ENCODE data around the gene CA5A.

CA5A gene

DNA sequence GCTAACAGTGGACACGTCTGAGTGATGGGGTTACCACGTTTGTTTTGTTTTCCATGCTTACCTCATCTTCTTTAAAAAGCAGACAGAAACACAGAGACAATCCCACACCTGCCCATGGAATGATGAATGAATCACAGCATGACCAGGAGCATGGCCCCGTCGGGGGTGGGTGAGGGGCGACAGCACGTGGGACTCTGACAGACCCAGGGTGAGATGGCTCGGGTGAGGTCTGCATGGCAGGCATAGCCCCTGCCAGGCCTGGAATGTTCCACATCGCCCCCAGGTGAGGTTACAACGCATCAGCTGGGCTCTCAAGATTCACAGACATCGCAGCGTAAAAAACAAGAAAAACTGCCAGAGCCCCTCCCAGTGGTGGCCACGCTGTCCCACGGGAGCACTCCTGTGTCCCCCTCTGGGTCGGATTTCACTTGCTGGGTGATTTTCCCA, 85.2 kb downstream of the CA5A start:
- DNase-seq (ENCODE audit: low read depth, low spot score): peak; percentile 57

DNA sequence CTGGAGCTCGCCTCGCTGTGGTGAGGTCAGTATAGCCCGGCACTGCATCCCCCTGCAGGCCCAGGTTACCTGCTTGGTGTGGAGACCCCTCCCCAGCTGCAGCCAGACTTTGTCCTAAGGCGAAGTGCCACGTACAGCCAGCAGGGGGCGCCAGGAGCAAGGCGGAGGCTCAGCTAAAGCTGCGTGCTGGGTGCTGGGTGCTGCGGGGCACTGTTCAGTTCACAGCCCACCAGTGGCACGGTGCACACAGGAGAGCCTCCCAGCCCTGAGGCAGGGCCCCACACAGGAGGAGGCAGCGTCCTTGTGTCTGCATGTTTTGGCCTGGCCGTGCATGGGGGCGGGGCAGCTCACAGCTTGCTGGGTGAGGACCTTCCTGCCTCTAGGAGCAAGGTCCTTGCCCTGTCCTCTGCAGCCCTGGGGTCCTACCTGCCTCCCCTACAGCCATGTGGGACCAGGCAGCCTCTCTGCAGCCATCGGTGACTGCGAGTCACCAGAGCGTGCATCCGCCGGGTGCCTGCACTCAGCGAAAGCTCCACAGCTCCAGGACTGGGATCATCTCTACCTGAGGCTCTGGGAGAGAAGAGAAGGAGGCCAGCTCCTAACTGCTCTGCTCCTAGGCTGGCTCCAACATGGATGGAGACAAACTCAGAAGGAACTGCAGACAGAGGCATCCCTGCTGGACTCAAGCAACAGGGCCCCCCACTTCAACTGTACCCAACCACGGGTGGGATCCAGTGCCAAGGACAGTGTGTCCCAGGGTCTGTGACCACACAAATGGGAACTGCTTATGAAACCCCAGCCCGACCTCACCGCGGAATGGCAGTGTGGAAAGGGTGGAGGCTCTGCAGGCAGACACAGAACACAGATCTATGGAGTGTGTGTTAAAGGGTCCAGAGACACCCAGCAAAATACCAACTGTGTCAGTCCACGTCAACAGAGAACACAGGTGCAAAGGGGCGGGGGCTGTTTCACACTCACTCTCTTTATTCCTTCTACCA, 86.0 kb downstream of the CA5A start:
- peak; percentile 90 for DNase-seq (ENCODE audit: low read depth, low spot score)

DNA sequence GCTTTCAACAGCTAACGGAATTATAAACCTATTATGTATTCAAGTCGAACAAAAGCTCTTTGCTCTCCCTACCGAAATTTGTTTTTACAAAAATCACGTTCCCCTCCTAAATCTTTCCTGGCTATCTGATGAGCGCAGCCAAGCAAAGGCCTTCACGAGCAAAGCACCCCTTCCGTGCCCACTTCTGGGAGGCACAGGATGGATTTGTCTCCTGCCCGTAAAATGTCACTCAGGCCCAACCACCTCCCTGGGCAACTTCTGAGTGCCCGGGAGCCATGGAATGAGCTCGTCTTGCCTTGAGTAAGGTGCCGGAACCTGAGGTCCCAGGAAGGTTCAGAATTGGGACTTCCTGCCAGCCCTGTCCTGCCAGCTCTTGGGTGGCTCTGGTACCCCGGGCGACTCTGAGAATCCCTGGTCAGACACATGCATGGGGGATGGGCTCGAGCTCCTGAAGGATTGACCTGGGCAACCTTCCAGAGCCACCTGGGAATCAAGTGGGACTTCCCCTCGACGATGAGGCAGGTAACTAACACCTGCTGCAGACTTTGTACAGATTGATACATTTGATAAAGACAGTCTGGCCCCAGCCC, 86.8 kb downstream of the CA5A start:
- DNase-seq (ENCODE audit: low read depth, low spot score): no peak

DNA sequence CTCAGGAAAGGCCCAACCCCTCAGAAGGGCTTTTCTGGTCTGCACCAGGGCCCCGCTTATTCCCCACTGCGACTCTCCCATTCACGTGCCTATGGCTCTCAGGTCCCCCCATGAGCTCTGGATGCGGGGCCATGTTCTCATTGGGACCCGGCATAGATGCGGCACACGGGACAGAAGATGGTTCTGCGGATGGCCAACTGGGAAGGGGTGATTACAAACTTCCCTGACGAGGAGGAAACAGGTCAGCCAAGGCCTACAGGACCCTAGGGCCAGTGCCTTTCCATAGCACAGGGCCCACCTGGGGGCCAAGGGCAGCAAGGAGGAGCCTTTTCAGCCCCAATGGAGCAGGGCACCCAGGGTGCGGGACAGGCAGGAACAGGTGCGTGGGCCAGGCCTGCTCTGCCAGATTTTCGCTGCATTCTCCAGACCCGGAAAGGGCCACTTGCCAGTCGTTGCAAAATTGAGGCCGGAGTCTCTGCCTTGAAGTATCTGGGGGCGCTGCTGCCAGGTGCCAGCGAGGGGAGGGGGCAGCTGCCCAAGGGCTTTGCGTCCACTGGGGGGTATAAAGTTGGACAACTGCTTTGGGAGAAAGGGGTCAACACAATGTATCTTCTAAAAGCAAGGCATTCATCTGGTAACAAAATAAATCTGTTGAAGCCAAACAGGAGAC, 87.5 kb downstream of the CA5A start:
- DNase-seq (ENCODE audit: low read depth, low spot score): no peak

DNA sequence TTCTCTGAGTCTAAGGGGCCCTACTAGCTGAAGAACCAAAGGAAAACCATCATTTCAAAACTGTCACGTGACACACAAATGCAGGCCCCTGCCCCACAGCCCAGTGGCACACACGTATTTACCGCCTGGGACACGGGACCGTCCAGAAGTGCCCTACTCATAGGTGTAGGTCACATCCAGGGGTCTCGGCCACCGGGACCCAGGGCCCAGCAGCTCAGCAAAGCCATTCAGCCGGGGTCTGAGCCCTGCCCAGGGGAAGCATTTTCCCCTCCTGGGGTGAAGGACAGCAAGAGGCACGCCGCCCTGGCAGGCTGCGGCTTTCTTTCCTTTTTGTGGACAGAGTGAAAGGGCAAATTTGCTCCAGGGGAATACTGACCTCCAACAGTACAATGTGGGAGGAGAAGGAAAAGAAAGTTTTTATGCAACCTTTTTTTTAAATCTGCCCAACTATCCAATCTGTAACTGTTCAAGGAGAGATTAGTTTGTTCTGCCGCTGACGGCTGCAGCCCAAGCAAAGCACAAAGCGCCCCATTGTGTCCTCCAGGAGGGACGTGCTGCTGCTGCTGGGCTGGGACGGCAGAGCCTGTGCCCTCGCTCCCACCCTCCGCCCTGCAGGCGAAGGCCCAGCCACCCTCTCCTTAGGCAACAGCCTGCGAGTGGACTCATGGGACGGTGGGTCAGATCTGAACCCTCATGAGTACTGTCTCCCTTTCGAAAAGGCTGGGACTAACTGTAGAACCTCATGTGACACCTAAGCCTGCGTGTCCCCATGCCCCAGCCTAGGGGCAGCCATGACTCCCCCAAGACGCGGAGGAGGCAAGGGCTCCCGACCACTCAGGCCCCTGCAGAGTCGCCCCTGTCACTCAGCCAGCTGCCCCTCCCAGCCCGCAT, 88.3 kb downstream of the CA5A start:
- no peak for DNase-seq (ENCODE audit: low read depth, low spot score)

DNA sequence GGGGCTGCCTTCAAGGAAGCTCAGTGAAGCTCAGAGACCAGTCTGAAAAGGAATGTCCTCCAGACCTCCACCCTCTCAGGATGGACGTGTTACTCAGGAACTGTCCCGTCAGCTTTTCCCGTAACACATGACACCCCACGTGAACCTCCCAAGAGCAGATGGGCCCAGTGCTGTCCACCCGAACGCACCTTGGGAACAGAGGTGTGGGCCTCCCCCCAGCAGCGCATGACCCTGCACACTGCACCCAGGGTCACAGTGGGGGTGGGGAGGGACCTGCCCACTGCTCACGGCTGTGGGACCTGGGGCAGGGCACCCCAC, 88.9 kb downstream of the CA5A start:
- DNase-seq (ENCODE audit: low read depth, low spot score): no peak

DNA sequence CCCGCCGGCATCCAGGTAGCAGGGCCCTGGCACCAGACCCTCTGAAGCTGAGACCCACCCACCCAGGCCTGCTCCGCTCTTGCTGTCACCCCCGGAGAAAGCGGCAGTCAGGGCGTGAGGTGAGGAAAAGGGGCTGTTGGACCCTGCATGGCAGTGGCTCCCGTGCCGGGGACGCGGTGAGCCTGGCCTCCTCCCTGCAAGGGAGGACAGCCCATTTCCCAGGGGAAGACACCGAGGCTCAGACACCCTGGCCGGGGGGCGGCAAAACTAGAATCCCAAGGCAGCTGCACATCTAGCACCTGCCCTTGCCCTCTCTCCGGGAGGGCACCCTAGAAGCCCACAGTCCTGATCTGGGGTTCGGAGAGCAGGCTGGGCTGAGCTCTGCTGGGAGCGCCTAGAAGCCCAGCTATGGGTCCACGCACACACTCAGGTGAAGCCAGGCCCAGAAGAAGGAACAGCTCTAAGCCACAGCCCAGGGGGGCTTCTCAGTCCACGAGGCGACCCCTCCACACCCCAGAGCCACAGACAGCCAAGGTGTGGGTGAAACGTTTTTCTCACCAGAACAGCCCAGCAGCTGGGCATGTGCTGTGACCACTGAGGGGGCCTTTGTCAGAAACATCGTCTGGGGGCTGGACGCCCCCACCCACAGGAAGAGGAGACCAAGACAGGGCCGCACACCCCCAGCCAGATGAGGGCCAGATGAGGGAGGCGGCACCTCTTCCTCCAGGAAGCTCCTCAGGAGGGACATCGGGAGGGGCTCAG, 89.4 kb downstream of the CA5A start:
- DNase-seq (ENCODE audit: low read depth, low spot score): no peak

DNA sequence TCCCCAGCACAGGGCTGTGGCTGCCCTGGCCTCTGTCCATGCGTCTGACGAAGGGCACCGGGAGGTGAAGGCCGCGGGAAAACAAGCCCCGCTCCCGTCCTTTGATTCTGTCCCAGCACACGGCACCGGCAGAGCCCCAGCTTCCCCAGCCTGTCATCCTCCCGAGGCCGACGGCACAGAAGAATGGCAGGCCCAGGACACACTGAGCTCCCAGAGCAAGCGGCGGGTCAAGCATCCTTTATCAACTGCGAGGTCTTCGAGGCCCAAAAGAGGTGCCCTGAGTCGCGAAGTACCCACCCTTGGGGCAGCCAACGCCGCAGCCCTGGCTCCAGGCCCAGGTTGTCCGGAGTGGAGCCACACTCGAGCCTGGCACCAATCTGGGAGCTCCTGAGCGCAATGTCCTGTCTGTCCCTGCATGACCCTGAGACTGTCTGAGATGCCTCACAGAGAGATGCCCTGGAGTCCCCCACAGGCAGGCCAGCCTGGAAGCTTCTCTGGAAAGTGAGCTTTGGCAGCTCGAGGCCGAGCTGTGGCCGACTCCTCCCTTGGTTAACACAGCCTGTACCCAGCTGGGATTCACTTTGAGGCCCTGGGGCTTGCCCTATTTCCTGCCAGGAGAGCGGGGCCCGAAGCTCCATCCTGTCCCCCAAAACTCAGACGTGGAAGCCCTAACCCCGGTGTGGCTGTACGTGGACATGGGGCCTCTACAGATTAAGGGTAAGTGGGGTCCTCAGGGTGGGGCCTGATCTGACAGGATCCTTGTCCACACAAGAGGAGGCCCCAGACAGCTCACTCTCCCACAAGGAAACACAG, 90.3 kb downstream of the CA5A start:
- DNase-seq (ENCODE audit: low read depth, low spot score): no peak

DNA sequence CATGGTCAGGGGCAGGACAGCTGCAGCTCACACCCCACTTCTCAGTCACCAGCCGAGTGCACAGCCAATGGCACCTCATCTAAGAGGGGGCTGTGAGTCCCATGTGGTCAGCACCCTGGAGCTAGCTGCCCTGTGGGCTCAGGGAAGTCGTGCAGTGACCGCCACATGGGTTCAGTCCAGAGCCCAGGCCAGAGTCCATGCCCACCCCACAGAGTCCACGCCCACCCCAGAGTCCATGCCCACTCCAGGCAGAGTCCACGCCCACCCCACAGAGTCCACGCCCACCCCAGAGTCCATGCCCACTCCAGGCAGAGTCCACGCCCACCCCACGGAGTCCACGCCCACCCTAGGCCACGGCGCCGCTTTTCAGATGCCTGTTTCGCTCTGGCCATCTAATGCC, 91.1 kb downstream of the CA5A start:
- no peak for DNase-seq (ENCODE audit: low read depth, low spot score)

DNA sequence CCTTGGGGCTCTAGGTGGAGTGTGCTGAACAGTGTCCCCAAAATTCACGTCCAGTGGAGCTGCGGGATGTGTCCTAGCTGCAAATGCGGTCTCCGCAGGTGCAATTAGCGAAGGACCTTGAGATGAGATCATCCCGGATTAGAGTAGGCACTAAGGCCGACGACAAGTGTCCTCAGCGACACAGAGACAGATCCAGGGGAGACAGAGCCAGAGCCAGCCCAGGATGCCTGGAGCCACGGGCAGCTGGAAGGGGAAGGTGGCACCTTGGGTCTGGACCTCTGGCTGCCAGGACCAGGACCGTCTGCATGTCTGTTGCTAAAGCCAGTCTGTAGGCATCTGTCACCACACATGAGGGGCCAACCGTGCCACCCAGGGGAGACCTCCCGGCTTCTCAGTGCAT, 91.5 kb downstream of the CA5A start:
- no peak for DNase-seq (ENCODE audit: low read depth, low spot score)

DNA sequence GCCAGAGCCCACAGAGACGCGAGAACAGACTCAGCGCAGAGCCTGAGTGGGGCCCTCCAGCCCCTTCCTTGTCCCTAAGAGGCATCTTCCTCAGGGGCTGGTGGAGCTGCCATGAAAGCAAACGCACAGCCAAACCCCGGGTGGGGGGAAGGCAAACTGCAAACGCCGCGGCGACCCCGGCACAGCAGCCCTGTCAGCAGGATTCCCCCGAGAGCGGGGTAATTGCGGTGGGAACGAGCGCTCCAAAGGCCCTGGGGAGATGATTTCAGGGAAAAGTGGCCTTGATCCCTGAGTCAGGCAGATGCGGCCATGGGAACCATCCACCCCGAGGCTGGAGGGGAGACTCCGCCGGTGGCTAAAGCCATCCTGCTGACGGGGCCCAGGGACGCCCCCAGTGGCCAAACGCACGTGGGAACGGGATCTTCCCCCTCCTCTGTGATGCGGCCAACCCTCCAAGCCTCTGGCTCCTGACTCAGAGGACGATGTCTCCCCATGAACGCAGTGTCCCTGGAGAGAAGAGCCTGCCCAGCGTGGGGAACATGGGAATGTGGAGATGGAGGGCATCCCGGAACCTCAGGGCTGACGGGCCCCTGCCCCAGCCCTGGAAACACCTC, 92.1 kb downstream of the CA5A start:
- peak; percentile 65 for DNase-seq (ENCODE audit: low read depth, low spot score)

DNA sequence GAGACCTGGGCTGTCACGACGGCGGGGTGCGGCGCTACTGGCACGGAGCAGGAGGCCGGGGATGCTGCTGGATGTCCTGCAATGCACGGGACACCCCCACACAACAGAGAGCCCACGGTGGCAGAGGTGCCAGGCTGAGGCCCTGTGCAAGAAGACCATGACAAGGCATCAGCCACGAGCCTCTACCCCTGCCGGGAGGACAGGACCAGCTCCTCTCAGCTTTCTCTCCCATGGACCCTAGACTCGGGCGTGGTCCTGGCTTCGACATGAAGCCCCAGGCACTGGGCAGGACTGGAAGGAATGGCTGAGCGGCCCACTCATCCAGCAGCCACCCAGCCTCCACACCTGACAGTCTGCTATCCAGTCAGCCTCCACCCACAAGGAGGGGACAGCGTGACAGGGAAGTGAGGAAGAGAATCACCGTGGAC, 92.6 kb downstream of the CA5A start:
- DNase-seq (ENCODE audit: low read depth, low spot score): no peak

DNA sequence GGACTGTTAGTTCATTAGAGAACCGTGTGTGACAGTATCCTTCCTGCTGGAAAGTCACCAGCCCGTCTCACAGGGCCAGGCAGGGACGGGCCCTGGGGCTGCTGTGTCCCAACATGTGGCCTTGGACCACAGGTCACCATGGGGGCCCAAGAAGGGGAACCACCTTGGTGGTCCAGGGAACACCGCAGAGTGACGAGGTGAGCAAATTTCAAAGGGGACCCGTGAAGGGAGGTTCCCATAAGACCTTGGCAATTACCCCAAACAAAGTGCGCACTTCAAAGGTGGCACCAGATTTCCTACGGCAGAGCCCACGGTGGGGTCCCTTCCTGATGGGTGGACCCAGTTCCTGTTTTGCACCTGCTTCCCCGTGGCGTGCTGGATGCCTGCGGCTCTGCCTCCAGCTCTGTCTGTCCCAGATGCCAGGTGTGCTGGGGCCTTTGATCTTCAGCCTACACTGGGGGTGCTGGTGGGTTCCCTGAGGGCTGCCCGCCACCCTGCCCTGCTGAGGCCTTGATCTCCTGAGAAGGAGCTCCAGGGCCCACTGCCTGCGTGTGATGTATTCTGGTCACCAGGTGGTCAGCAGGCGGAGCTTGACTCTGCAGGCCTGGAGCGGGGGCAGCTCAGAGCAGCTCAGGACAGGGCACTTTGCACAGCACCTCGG, 94.0 kb downstream of the CA5A start:
- DNase-seq (ENCODE audit: low read depth, low spot score): no peak

DNA sequence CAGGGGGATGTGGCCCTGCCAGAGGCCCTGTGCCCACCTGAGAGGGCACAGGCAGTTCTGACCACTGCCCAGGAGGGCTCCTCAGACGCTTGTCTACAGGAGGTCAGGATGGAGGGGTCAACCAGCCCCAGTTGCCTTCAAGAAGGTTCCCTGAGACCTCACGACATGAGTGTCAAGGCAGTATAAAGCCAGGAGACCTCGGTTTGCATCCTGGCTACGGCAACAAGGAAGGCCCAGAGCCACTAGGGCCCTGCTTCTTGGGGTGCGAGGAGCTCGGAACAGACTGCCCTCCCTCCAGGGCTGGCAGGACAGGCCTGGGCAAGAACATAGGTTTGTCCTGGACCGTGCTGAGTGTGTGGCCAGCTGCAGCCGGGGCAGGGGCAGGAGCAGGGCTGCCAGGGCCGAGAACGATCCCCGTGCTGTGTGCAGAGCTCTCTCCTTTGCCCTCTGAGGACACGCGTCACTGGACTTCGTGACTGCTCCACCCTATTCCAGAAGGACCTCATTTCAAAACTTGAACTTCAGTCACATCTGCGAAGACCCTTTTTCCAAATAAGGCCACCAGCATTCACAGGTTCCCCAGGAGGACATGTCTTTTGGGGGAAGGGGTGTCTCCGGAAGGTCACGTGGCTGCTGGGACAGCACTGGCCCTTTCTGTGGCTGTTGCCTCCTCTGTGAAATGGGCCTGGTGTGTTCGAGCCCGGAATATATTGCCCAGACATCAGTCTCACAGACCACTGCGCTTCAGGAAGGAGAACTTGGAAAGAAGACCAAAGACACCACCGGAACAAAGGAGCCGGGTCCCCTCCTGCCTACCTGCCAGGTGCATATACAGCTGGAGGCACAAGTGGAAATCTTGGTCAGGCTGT, 94.8 kb downstream of the CA5A start:
- no peak for DNase-seq (ENCODE audit: low read depth, low spot score)

DNA sequence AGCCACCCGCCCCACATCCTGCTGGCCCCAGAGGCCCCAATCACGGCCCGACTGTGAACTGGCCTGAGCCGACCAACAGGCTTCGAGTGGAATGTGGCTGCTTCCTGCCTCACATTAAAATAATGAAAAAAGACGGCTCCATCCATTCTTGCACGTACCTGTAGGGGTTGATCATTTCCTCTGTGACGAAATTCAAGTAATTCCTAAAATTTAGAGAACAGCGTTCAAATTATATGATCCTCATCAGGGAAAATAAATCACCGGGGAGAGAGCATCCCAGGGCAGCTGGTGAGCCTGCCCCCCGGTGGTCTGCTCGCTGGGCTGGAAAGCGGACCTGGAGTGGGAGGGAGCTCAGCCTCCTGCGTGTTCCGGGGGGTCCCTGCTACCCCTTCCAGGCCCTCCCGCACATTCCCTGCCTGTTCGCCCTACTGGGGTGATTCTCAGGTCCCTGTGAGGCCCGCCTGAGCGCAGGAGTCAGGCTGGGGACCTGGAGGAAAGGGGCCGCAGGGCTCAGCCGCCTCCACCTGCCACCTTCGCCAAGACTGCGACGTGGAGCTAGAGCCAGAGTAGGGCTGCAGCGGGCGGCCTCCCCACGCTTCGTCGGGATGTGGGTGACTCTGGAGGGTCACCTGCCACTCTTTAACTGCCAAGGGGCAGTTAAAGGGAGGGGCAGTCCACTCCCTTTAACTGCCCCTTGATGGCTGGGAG, 95.9 kb downstream of the CA5A start:
- no peak for DNase-seq (ENCODE audit: low read depth, low spot score)

DNA sequence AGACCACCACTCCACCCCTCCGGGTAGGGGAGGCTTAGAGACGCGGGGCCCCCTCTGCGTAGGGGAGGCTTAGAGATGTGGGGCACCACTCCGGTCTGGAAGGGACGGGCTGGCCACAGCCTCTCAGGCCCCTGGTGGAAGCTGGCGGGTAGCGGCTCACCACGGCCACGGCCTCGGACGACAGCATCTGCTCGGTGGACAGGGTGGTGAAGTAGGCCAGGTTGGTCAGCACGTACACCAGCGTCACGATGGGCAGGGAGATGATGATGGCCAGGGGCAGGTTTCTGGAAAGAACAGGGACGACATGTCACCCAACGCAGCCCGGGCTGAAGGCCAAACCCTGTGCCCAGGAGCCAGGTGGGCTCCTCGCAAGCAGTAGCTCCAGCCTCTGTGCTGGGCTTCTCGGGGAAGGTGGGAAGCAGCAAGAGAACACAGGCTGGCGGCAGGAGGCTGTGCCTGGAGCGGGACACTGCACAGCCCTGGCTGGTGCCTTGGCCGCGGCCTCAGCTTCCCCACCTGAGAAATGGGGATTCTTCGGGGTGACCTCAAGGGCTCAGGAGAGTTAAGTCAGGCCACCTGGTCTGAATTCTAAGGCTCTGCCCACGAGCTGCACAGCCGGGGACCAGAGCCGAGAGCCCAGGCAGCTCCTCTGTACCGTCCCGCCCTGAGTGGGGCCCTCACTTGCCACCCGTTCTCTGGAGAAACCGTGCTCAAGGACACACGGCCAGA, 96.6 kb downstream of the CA5A start:
- no peak for DNase-seq (ENCODE audit: low read depth, low spot score)

Data from ELF-1 (cell line).